Mucosa of stomach (tissue), 1 donor: Measurements from ENCODE around the gene BBOX1.
A peak's percentile ranks its signal among the peaks of the same experiment; 100 is the strongest.
"Not testable (repeated sequence)": the region's sequence is repeated elsewhere in the genome, so short reads cannot be mapped to it uniquely, and the experiment has no call there.

Source experiments
- H3K27me3 ChIP-seq: one replicate; pipeline ENCODE4 v1.7.0; 2013; ENCODE audit warnings: mild to moderate bottlenecking, low read length; ENCODE audit not compliant: control insufficient read depth, insufficient read depth
- H3K36me3 ChIP-seq: one replicate; pipeline ENCODE4 v1.7.0; 2013; ENCODE audit warnings: low read length; ENCODE audit not compliant: control insufficient read depth, insufficient read depth
- H3K4me1 ChIP-seq: one replicate; pipeline ENCODE4 v1.7.0; 2013; ENCODE audit warnings: mild to moderate bottlenecking, low read length; ENCODE audit not compliant: control insufficient read depth, insufficient read depth
- H3K4me3 ChIP-seq: one replicate; pipeline ENCODE4 v1.7.0; 2013; ENCODE audit warnings: low read length
- H3K9ac ChIP-seq: one replicate; pipeline ENCODE4 v1.7.0; 2013; ENCODE audit warnings: mild to moderate bottlenecking, low read length, moderate library complexity
- H3K9me3 ChIP-seq: one replicate; pipeline ENCODE4 v1.7.0; 2013; ENCODE audit warnings: mild to moderate bottlenecking, low read length, moderate library complexity; ENCODE audit not compliant: control insufficient read depth
- donor health status: Pancreatic carcinoma.

Gene BBOX1, protein sequence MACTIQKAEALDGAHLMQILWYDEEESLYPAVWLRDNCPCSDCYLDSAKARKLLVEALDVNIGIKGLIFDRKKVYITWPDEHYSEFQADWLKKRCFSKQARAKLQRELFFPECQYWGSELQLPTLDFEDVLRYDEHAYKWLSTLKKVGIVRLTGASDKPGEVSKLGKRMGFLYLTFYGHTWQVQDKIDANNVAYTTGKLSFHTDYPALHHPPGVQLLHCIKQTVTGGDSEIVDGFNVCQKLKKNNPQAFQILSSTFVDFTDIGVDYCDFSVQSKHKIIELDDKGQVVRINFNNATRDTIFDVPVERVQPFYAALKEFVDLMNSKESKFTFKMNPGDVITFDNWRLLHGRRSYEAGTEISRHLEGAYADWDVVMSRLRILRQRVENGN

DNA sequence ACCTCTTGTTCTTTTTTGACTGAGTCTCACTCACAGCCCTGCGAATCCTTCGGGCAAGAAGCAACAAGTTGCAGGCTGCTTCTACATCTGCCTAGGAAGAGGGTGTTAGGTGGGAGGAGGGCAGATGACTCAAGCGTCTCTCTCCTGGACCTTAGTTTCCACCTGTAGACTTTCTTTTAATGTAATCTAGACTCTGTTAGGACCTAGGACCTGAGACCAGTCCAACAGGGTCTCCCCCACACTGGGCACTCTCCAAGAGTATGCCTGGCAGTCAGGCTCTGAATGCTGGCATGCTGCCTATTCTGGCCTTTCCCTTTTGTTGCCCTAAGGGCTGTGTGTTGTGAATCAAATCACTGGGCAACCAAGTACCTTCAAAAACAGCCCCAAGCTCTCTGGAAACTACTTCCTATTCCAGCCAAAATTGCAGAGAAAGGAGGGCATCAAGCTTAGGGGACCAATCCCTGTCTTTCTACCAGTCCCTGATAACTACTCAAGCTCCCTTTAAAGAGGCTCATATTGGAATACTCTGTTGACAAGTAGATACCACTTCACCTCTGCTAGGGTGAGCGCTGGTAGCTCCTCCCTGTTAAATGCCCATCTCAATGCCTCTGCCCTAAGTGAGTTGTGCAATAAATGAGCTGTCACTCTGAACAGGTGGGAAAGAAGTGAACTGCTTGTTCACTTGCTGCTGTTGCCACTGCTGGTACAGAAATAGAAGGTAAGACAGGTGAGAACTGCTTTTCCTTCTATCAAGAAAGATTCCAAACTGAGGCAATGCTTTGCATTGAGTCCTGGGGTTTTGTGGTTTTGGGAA, at the start of gene BBOX1:
BBOX1 (plus strand) TSS at position 514 of the 814 bp plus-strand sequence. CDS start 14,616 bp downstream, outside the sequence.
- no peaks in the 10 kb centered on the region for H3K36me3 ChIP-seq
- no peaks in the 10 kb centered on the region for H3K9me3 ChIP-seq
- H3K4me3 ChIP-seq: no peak within 1 kb of the TSS
- H3K27me3 ChIP-seq: no peaks in the 10 kb centered on the region
- H3K9ac ChIP-seq: no peak within 1 kb of the TSS
- no peaks in the 10 kb centered on the region for H3K4me1 ChIP-seq

DNA sequence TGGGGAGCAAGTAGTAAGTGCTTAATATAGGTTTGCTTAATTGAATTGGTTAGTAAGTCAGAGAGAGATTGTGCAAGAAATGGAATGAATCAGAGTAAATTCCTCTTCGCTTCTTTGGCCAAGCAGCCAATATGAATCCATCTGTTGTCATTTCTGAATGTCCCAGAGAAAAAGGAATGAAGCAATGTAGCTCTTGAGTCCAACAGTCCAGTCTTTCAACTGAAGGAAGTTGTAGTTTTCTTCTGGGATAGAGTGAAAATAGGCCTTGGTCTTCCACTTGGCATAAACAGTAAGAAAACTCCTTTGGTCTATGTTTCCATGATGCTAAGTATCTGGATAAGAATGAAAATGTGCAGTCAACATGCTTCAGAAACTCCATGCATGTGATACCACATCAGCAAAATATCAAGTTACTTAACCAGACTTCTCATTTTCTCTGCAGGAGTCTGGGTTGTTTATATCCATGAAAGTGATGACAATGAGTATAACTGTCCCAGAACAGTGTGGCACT, 48.5 kb upstream of the BBOX1 start:
- no peaks in the 10 kb centered on the region for H3K27me3 ChIP-seq
- no peak overlapping the region for H3K4me3 ChIP-seq
- H3K36me3 ChIP-seq: no peaks in the 10 kb centered on the region
- H3K4me1 ChIP-seq: no peaks in the 10 kb centered on the region
- H3K9ac ChIP-seq: no peak overlapping the region
- no peaks in the 10 kb centered on the region for H3K9me3 ChIP-seq

DNA sequence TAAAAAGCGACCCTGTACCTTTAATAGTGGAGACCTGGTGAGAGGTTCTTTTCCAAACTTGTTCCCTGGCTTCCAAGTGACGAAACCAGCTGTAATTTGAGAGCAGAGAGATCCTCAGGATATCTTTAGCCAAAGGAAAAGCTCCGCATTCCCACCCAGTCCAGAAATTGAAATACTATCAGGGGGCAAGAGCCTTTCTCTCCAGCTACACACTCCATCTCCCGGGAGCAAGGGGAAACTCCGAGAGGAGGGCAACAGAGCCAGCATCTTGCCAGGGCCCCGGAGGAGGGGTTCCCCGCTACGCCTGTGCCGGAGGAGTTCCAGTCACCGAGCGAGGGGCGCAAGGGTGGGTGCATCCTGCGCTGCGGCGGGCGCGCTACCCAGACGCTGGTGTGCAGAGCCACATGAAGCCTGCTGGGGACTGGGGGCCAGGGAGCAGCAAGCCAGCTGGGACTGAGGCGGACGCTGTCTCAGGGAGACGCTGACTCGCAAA, 46.6 kb upstream of the BBOX1 start, which contains the start of gene FIBIN:
FIBIN (plus strand) TSS at position 148 of the 493 bp plus-strand sequence. CDS start 415 bp downstream, outside the sequence.
- no peak within 1 kb of the TSS for H3K4me3 ChIP-seq
- H3K9ac ChIP-seq: peak within 1 kb of the TSS; percentile 59
- no peaks in the 10 kb centered on the region for H3K4me1 ChIP-seq
- no peaks in the 10 kb centered on the region for H3K36me3 ChIP-seq
- no peaks in the 10 kb centered on the region for H3K9me3 ChIP-seq
- H3K27me3 ChIP-seq: no peaks in the 10 kb centered on the region

DNA sequence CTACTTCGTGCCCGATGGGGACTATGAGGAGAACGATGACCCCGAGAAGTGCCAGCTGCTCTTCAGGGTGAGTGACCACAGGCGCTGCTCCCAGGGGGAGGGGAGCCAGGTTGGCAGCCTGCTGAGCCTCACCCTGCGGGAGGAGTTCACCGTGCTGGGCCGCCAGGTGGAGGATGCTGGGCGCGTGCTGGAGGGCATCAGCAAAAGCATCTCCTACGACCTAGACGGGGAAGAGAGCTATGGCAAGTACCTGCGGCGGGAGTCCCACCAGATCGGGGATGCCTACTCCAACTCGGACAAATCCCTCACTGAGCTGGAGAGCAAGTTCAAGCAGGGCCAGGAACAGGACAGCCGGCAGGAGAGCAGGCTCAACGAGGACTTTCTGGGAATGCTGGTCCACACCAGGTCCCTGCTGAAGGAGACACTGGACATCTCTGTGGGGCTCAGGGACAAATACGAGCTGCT, 46.0 kb upstream of the BBOX1 start:
- Histone ChIP-seq H3K9ac (peak overlapping the region; percentile 59), H3K36me3 (no peaks in the 10 kb centered on the region), H3K4me3 (no peak overlapping the region), H3K9me3 (no peaks in the 10 kb centered on the region), H3K27me3 (no peaks in the 10 kb centered on the region), H3K4me1 (no peaks in the 10 kb centered on the region)

DNA sequence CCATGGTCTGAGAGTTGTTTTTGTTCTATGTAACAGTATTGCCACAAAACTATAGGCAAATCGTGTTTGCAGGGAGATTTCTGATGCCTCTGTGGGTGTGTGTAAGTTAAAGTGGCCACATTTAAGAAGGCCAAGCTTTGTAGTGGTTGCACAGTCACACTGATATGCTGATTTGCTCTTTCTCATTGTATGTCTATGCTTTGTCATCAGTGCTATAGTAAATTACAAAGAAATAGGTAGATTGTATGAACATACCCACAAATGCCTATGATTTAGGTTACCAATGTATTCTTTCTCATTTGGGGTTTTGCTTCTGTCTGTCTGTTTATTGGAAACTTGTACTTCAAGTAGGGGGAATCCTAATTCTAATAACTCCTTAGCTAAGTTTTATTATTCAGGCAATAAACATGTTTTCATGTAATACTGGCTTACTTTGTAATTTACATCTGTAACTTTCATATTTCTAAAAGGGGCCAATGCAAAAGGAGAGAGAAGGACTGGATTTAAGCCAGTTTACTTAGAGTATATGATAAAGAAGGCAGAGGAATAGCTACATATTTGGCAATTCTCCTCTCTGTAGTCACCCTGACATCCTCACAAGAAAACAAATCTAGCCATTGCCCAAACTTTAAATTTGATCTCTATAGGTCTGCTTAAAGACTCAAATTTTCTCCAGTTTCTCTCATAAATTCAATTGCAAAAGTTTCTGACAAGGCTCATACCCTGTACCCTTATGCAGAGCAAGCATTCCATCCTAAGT, 44.7 kb upstream of the BBOX1 start:
- Histone ChIP-seq H3K27me3 (no peaks in the 10 kb centered on the region), H3K36me3 (no peaks in the 10 kb centered on the region), H3K9me3 (no peaks in the 10 kb centered on the region), H3K4me3 (no peak overlapping the region), H3K4me1 (no peaks in the 10 kb centered on the region), H3K9ac (peak overlapping the region; percentile 59)

DNA sequence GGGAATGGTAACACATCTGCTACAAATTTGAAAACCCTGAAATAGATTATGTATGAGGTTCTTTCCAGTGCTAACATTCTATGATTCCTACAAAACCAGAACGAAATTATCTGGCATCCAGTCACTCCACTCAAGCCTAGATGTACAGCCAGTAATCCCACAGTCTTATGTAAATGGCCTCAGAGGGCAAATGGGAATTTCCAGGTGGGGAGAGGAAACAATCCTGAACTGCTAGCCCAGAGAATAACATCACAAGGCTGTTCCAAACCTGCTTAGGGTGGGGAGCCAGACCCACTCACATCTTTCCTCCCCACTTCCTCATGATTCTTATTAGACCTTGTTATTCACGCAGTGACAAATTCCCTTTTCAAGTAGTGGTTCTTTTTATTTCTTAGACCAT, 43.2 kb upstream of the BBOX1 start:
- Histone ChIP-seq H3K4me1 (no peaks in the 10 kb centered on the region), H3K27me3 (no peaks in the 10 kb centered on the region), H3K9me3 (no peaks in the 10 kb centered on the region), H3K9ac (no peak overlapping the region), H3K36me3 (no peaks in the 10 kb centered on the region), H3K4me3 (no peak overlapping the region)

DNA sequence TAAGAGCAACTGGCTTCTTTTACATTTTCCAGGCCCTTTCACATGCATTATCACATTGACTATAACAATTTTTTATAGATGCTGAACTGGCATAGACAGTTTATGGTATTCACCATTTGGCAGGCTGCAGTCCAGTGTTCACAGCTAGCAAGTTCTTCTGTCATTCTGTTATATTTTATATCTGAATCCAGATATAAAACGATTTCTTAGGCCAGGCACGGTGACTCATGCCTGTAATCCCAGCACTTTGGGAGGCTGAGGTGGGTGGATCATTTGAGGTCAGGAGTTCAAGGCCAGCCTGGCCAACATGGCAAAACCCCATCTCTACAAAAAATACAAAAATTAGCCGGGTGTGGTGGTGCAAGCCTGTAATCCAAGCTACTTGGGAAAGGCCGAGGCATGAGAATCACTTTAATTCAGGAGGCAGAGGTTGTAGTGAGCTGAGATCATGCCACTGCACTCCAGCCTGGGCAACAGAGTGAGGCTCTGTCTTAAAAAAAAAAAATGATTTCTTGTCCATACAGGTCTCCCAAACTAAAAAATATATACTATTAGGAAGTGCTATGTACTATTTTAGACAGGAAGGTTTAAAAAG, 39.4 kb upstream of the BBOX1 start:
- H3K4me1 ChIP-seq, H3K4me3 ChIP-seq, H3K27me3 ChIP-seq, H3K9ac ChIP-seq, H3K9me3 ChIP-seq, H3K36me3 ChIP-seq: not testable (repeated sequence)

DNA sequence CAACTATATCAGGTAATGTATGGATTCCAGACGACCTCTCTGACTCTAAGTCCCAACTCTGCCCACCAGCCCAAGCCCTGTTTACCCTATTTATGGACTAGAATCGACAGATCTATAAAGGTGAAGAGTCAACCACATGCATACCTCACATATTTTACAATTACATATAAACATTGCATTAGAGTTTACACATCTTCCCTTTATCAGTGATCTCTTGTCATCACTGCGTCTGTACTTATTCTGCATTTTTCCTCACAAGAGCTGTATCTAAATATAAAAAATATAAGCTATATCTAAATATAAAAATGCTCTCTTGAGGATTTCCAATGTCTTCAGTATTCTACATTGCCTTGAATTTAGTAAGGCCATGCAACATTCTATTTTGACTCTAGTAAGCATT, 38.2 kb upstream of the BBOX1 start:
- Histone ChIP-seq H3K4me1 (no peaks in the 10 kb centered on the region), H3K4me3 (no peak overlapping the region), H3K9me3 (no peaks in the 10 kb centered on the region), H3K9ac (no peak overlapping the region), H3K36me3 (no peaks in the 10 kb centered on the region), H3K27me3 (no peaks in the 10 kb centered on the region)

DNA sequence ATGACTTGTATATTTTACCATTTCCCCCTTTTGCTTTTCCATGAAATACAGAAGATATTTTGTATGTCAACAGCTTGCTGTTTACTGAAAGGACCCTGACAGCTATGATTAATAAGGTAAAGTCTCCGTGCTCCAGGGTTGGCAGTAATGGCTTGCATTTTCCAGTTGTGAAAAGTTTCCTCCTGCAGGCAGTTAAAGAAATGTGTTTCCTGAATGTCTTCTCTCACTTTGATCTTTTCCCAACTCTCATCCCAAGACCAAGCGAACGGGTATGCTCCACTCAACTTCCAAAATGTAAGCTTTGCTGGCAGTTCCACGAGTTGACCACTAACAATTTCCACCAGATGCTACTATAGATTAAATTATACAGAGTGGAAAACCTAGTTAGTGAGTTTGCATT, 37.8 kb upstream of the BBOX1 start:
- Histone ChIP-seq H3K9me3 (no peaks in the 10 kb centered on the region), H3K36me3 (no peaks in the 10 kb centered on the region), H3K27me3 (no peaks in the 10 kb centered on the region), H3K4me3 (no peak overlapping the region), H3K9ac (no peak overlapping the region), H3K4me1 (no peaks in the 10 kb centered on the region)

DNA sequence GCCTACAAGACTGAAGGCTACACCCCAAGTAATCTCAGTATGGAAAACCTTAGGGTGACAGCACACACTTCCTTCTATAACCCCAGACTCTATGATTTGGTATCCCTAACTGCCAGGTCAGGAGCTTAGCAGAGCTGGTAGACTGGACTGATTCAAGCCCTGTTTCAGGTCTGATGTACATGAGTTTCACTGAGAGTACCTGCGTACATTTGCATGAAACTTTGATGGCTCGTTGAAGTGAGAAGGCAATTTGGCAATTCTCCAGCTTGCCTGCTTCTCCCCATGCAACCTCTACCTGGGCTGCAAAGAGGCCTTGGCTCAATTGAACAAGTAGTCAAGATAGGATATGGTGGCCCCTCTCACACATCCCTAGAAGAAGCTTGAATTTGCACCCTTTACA, 36.5 kb upstream of the BBOX1 start:
- Histone ChIP-seq H3K36me3 (no peaks in the 10 kb centered on the region), H3K9me3 (no peaks in the 10 kb centered on the region), H3K4me1 (no peaks in the 10 kb centered on the region), H3K27me3 (no peaks in the 10 kb centered on the region), H3K9ac (no peak overlapping the region), H3K4me3 (no peak overlapping the region)

DNA sequence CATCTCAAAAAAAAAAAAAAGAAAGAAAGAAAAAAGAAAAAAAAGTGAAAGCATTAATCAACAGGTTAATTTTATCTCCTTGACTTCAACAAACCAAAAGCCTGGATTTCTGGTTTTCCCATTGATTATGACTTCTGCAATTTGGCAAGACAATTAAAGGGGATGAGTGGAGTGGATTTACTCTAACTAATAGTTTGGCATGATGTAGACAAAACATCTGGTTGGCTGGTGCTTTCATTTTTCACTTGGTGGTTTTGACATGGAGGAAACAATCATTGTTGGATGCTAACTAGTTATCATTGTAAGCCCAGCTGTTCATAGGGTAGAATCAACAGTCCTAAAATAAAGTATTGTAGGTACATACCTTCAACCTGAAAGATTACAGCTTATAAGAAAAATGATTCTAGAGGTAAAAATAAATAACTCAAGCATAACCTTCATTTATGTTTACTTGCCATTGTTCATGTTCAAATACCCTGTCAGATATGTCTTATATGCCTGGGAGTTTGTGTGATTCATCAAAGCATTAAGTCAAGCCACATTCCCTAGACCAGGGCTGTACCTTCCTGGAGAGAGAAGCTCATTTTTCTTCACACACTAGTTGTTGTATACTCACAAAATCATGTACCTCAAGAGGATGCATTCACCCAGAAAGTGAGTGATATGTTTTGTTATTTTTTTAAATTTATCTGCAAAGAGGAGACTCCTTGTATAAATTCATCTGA, 31.6 kb upstream of the BBOX1 start:
- H3K4me1 ChIP-seq: no peaks in the 10 kb centered on the region

More for the DNA sequence above, 31.6 kb upstream of the BBOX1 start:
- no peaks in the 10 kb centered on the region for H3K36me3 ChIP-seq
- no peaks in the 10 kb centered on the region for H3K9me3 ChIP-seq
- H3K9ac ChIP-seq: no peak overlapping the region
- no peaks in the 10 kb centered on the region for H3K27me3 ChIP-seq
- H3K4me3 ChIP-seq: no peak overlapping the region
